K562 (cell line): Measurements from ENCODE around the gene STON2. TPM values are rescaled to one million over a fixed set of nuclear protein-coding genes. Genes with fewer than 3 reads are reported as not detected.
A peak's percentile ranks its signal among the peaks of the same experiment; 100 is the strongest.

Experiments used
- ATF2 ChIP-seq: sonication (generic); formaldehyde crosslinking; IDR thresholded peaks from 2 replicates; pipeline ENCODE4 v1.8.1; 2022; ENCODE audit warnings: missing genetic modification reagents
- CAMTA2 ChIP-seq: fragments of 250-450 bp; sonication (Bioruptor Pico); conservative IDR thresholded peaks from 2 replicates; pipeline ENCODE4 v1.5.1; 2022
- CBX8 ChIP-seq: fragments of 200-600 bp; sonication (generic); IDR thresholded peaks from 2 replicates; pipeline ENCODE4 v1.6.1; 2012; ENCODE audit warnings: borderline replicate concordance, mixed run types, low read depth, mild to moderate bottlenecking, moderate library complexity, mixed read lengths, low read length, control low read depth, inconsistent platforms; ENCODE audit not compliant: poor library complexity, severe bottlenecking; ENCODE audit errors: extremely low read depth
- KLF16 ChIP-seq: IDR thresholded peaks from 2 replicates; pipeline ENCODE4 v1.6.1; 2016; ENCODE audit warnings: antibody characterized with exemption
- MTA3 ChIP-seq: fragments of 450-650 bp; formaldehyde crosslinking; IDR thresholded peaks from 2 replicates; pipeline ENCODE4 v1.6.1; 2017; ENCODE audit warnings: mild to moderate bottlenecking, borderline replicate concordance
- MYNN ChIP-seq, 2 experiments: sonication (generic); formaldehyde crosslinking in 1 of 2; IDR thresholded peaks; 2 replicates each; pipeline versions ENCODE4 v1.5.0 to v1.6.1; 2016 to 2020; ENCODE audit warnings: antibody characterized with exemption in 1 of 2, missing genetic modification reagents in 1 of 2
- NFATC3 ChIP-seq: fragments of 450-650 bp; IDR thresholded peaks from 2 replicates; pipeline ENCODE4 v1.6.1; 2017; ENCODE audit warnings: mild to moderate bottlenecking
- PHB ChIP-seq: fragments of 250-450 bp; sonication (Bioruptor Pico); IDR thresholded peaks from 2 replicates; pipeline ENCODE4 v1.5.0; 2021
- SETDB1 ChIP-seq: IDR thresholded peaks from one replicate; pipeline ENCODE4 v1.6.1; 2012; ENCODE audit warnings: low read length, control low read depth, inconsistent platforms
- SLC30A9 ChIP-seq: fragments of 250-450 bp; sonication (Bioruptor Pico); IDR thresholded peaks from 2 replicates; pipeline ENCODE4 v1.8.0; 2022; ENCODE audit warnings: mild to moderate bottlenecking, moderate library complexity
- SNIP1 ChIP-seq: fragments of 450-650 bp; IDR thresholded peaks from 2 replicates; pipeline ENCODE4 v1.7.1; 2017; ENCODE audit warnings: low read depth, mild to moderate bottlenecking
- TAF7 ChIP-seq: fragments of 450-650 bp; IDR thresholded peaks from 2 replicates; pipeline ENCODE4 v1.6.1; 2016; ENCODE audit warnings: missing genetic modification characterization, missing compliant biosample characterization
- YY1 ChIP-seq, 3 experiments: IDR thresholded peaks; 2 replicates each; pipeline ENCODE4 v1.6.1; 2011; ENCODE audit warnings: low read length in 2 of 3, mild to moderate bottlenecking in 2 of 3, moderate library complexity in 2 of 3, borderline replicate concordance in 1 of 3, control low read depth in 1 of 3, low read depth in 1 of 3; ENCODE audit not compliant: insufficient read depth in 3 of 3, insufficient replicate concordance in 2 of 3, control insufficient read depth in 1 of 3, insufficient read length in 1 of 3; ENCODE audit errors: extremely low read depth in 1 of 3
- ZBTB11 ChIP-seq, 3 experiments: fragments of 200-800 bp in 1 of 3; fragments of 250-450 bp in 1 of 3; fragments of 450-650 bp in 1 of 3; sonication (Bioruptor Pico) in 1 of 3; sonication (Bioruptor generic) in 1 of 3; formaldehyde crosslinking in 1 of 3; IDR thresholded peaks; 2 replicates each; pipeline versions ENCODE4 v1.6.1 to v1.8.0; 2016 to 2022; ENCODE audit warnings: mild to moderate bottlenecking in 2 of 3, missing genetic modification characterization in 2 of 3, missing compliant biosample characterization in 1 of 3, moderate library complexity in 1 of 3
- ZEB2 ChIP-seq: fragments of 450-650 bp; IDR thresholded peaks from 2 replicates; pipeline ENCODE4 v1.6.1; 2016
- ZNF165 ChIP-seq: fragments of 250-450 bp; sonication (Bioruptor Pico); IDR thresholded peaks from 2 replicates; pipeline ENCODE4 v1.4.0; 2020; ENCODE audit warnings: borderline replicate concordance
- ZNF347 ChIP-seq: fragments of 450-650 bp; formaldehyde crosslinking; IDR thresholded peaks from 2 replicates; pipeline ENCODE4 v1.4.0; 2020; ENCODE audit warnings: low read depth, mild to moderate bottlenecking, moderate library complexity
- ZNF408 ChIP-seq: fragments of 250-450 bp; sonication (Bioruptor Pico); IDR thresholded peaks from 2 replicates; pipeline ENCODE4 v1.4.0; 2020; ENCODE audit warnings: low read depth, mild to moderate bottlenecking, moderate library complexity
- ZNF695 ChIP-seq: fragments of 450-650 bp; formaldehyde crosslinking; IDR thresholded peaks from 2 replicates; pipeline ENCODE4 v1.4.0; 2020; ENCODE audit warnings: mild to moderate bottlenecking, moderate library complexity
- ZNF717 ChIP-seq: fragments of 250-450 bp; sonication (Bioruptor Pico); IDR thresholded peaks from 2 replicates; pipeline ENCODE4 v1.5.0; 2021
- polyA plus RNA-seq, 8 experiments: library from polyadenylated mRNA; depleted of rRNA in 4 of 8; stranded (reverse) in 5 of 8; unstranded in 3 of 8; fragments of >200 nt; fragmentation: Nextera tagmentation in 2 of 8; fragmentation: Illumina TruSeq in 1 of 8; extraction: Ambion mirVana in 2 of 8; extraction: Trizol in 1 of 8; gene quantifications; 2 replicates each; pipeline versions ENCODE4 v1.2.1 to v1.2.3, GENCODE V29; 2011 to 2014; ENCODE audit warnings: inconsistent platforms in 1 of 8, missing spikeins in 1 of 8
- total RNA-seq, 7 experiments: library from RNA; depleted of rRNA in 6 of 7; stranded (reverse); fragments of >200 nt in 6 of 7; fragmentation: Illumina TruSeq in 2 of 7; extraction: Trizol in 2 of 7; gene quantifications; 2 replicates each; pipeline versions ENCODE4 v1.2.1 to v1.2.3, GENCODE V29; 2011 to 2021; ENCODE audit warnings: low replicate concordance in 1 of 7
- TF ChIP-seq, protein P1 (sequence below): fragments of 450-650 bp; formaldehyde crosslinking; IDR thresholded peaks from 2 replicates; pipeline ENCODE4 v1.4.0; 2020; ENCODE audit warnings: mild to moderate bottlenecking
- TF ChIP-seq, protein P2 (sequence below): fragments of 250-450 bp; sonication (Bioruptor Pico); IDR thresholded peaks from 2 replicates; pipeline ENCODE4 v1.5.0; 2021

Gene STON2
- total and polyA plus RNA-seq, 9 of the 15 experiments (the other 6 are each of a cell fraction or from before 2014, with no cell fraction given), result 7.8 to 99.3 (median 53.5) TPM

GRCh38 chr14:81427348-81428058 is 27.4 kb upstream of the STON2 start (continued):
- TF ChIP-seq, protein P1, sequence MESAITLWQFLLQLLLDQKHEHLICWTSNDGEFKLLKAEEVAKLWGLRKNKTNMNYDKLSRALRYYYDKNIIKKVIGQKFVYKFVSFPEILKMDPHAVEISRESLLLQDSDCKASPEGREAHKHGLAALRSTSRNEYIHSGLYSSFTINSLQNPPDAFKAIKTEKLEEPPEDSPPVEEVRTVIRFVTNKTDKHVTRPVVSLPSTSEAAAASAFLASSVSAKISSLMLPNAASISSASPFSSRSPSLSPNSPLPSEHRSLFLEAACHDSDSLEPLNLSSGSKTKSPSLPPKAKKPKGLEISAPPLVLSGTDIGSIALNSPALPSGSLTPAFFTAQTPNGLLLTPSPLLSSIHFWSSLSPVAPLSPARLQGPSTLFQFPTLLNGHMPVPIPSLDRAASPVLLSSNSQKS, result no peak
- TF ChIP-seq ZNF695 (CRISPR knock-in tag), result no peak
- TF ChIP-seq MTA3, result peak; percentile 69
- TF ChIP-seq ZEB2, result peak; percentile 88
- peak in 2 of 3 experiments; percentile 19 to 36 for TF ChIP-seq YY1 (IDR thresholded peaks at IDR 0.05; ENCODE audit: borderline replicate concordance in 1 of 3, control insufficient read depth in 1 of 3, extremely low read depth in 1 of 3, insufficient read depth in 3 of 3, insufficient read length in 1 of 3, insufficient replicate concordance in 2 of 3, low read depth in 1 of 3, low read length in 2 of 3)
- TF ChIP-seq ZNF408 (CRISPR knock-in tag), result no peak
- TF ChIP-seq CBX8, result no peak
- peak; percentile 33 for TF ChIP-seq MYNN (IDR thresholded peaks at IDR 0.05)
- no peak for TF ChIP-seq MYNN (CRISPR knock-in tag; IDR thresholded peaks at IDR 0.05)
- TF ChIP-seq NFATC3, result no peak
- TF ChIP-seq SLC30A9 (CRISPR knock-in tag), result no peak
- TF ChIP-seq KLF16, result no peak; the same call in none of the 2 replicates
- no peak for TF ChIP-seq ZNF165 (CRISPR knock-in tag)
- no peak for TF ChIP-seq SETDB1
- no peak for TF ChIP-seq CAMTA2
- no peak for TF ChIP-seq PHB
- TF ChIP-seq TAF7 (tag), result no peak
- TF ChIP-seq SNIP1, result no peak
- no peak for TF ChIP-seq ATF2
- no peak for TF ChIP-seq ZNF717
- no peak for TF ChIP-seq ZNF347 (CRISPR knock-in tag)
- TF ChIP-seq, protein P2, sequence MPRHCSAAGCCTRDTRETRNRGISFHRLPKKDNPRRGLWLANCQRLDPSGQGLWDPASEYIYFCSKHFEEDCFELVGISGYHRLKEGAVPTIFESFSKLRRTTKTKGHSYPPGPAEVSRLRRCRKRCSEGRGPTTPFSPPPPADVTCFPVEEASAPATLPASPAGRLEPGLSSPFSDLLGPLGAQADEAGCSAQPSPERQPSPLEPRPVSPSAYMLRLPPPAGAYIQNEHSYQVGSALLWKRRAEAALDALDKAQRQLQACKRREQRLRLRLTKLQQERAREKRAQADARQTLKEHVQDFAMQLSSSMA (CRISPR knock-in tag), result no peak
- TF ChIP-seq ZBTB11 (CRISPR knock-in tag; IDR thresholded peaks at IDR 0.05), result peak in 1 of 3 experiments; percentile 64; a peak in 2 of 6 replicates
